K562 (cell line): ENCODE results near the gene AGO4. TPM values are rescaled to one million over a fixed set of nuclear protein-coding genes. Genes with fewer than 3 reads are reported as not detected.

Experiments
- ATF6 ChIP-seq: sonication (generic); formaldehyde crosslinking; IDR thresholded peaks from 2 replicates; pipeline ENCODE4 v1.4.0; 2020; ENCODE audit warnings: mild to moderate bottlenecking, missing genetic modification reagents
- CBX1 ChIP-seq: sonication (generic); IDR thresholded peaks from 2 replicates; pipeline ENCODE4 v1.6.1; 2016; ENCODE audit warnings: antibody characterized with exemption, low read depth, mild to moderate bottlenecking
- ESRRA ChIP-seq: fragments of 450-650 bp; IDR thresholded peaks from 2 replicates; pipeline ENCODE4 v1.6.1; 2014; ENCODE audit warnings: low read depth, mild to moderate bottlenecking, moderate library complexity, borderline replicate concordance
- FOXJ2 ChIP-seq: fragments of 200-800 bp; sonication (Bioruptor generic); IDR thresholded peaks from 2 replicates; pipeline ENCODE4 v1.6.1; 2016; ENCODE audit warnings: missing genetic modification characterization, missing compliant biosample characterization
- HEY1 ChIP-seq: fragments of 250-450 bp; sonication (Bioruptor Pico); IDR thresholded peaks from 2 replicates; pipeline ENCODE4 v1.5.0; 2020; ENCODE audit warnings: mild to moderate bottlenecking, moderate library complexity, borderline replicate concordance
- HIVEP1 ChIP-seq: fragments of 250-450 bp; sonication (Bioruptor Pico); IDR thresholded peaks from 2 replicates; pipeline ENCODE4 v1.4.0; 2020; ENCODE audit warnings: mild to moderate bottlenecking
- KHSRP ChIP-seq: fragments of 450-650 bp; IDR thresholded peaks from 2 replicates; pipeline ENCODE4 v1.6.1; 2017
- LCOR ChIP-seq: sonication (generic); formaldehyde crosslinking; IDR thresholded peaks from 2 replicates; pipeline ENCODE4 v1.8.0; 2022; ENCODE audit warnings: mild to moderate bottlenecking, missing genetic modification reagents
- NCOA1 ChIP-seq: fragments of 450-650 bp; IDR thresholded peaks from 2 replicates; pipeline ENCODE4 v1.6.1; 2016; ENCODE audit warnings: low read depth
- NELFE ChIP-seq: IDR thresholded peaks from 2 replicates; pipeline ENCODE4 v1.6.1; 2011; ENCODE audit warnings: mild to moderate bottlenecking; ENCODE audit not compliant: insufficient read depth, insufficient read length
- RNF2 ChIP-seq: sonication (generic); IDR thresholded peaks from 2 replicates; pipeline ENCODE4 v1.6.1; 2016
- TAF15 ChIP-seq: fragments of 200-400 bp; formaldehyde crosslinking; IDR thresholded peaks from 2 replicates; pipeline ENCODE4 v1.6.1; 2017; ENCODE audit warnings: mild to moderate bottlenecking, low read depth, low read length, moderate library complexity
- TRIM25 ChIP-seq: fragments of 450-650 bp; IDR thresholded peaks from 2 replicates; pipeline ENCODE4 v1.7.0; 2016; ENCODE audit warnings: borderline replicate concordance
- ZBTB17 ChIP-seq: fragments of 450-650 bp; formaldehyde crosslinking; IDR thresholded peaks from 2 replicates; pipeline ENCODE4 v1.4.0; 2020; ENCODE audit warnings: mild to moderate bottlenecking
- ZFX ChIP-seq: sonication (generic); formaldehyde crosslinking; IDR thresholded peaks from 2 replicates; pipeline ENCODE4 v1.8.0; 2022; ENCODE audit warnings: mild to moderate bottlenecking, missing genetic modification reagents, moderate library complexity
- ZNF263 ChIP-seq: sonication (generic); formaldehyde crosslinking; IDR thresholded peaks from 2 replicates; pipeline ENCODE4 v1.8.0; 2022; ENCODE audit warnings: mild to moderate bottlenecking, missing genetic modification reagents, borderline replicate concordance
- ZNF274 ChIP-seq: IDR thresholded peaks from 2 replicates; pipeline ENCODE4 v1.6.1; 2011; ENCODE audit warnings: low read depth, mild to moderate bottlenecking, low read length, moderate library complexity, borderline replicate concordance
- ZSCAN29 ChIP-seq: fragments of 450-650 bp; IDR thresholded peaks from 2 replicates; pipeline ENCODE4 v1.6.1; 2017
- polyA plus RNA-seq, 8 experiments: library from polyadenylated mRNA; depleted of rRNA in 4 of 8; stranded (reverse) in 5 of 8; unstranded in 3 of 8; fragments of >200 nt; fragmentation: Nextera tagmentation in 2 of 8; fragmentation: Illumina TruSeq in 1 of 8; extraction: Ambion mirVana in 2 of 8; extraction: Trizol in 1 of 8; gene quantifications; 2 replicates each; pipeline versions ENCODE4 v1.2.1 to v1.2.3, GENCODE V29; 2011 to 2014; ENCODE audit warnings: inconsistent platforms in 1 of 8, missing spikeins in 1 of 8
- total RNA-seq, 7 experiments: library from RNA; depleted of rRNA in 6 of 7; stranded (reverse); fragments of >200 nt in 6 of 7; fragmentation: Illumina TruSeq in 2 of 7; extraction: Trizol in 2 of 7; gene quantifications; 2 replicates each; pipeline versions ENCODE4 v1.2.1 to v1.2.3, GENCODE V29; 2011 to 2021; ENCODE audit warnings: low replicate concordance in 1 of 7
- TF ChIP-seq, protein P1 (sequence below): sonication (generic); formaldehyde crosslinking; IDR thresholded peaks from 2 replicates; pipeline ENCODE4 v1.9.0; 2022; ENCODE audit warnings: mild to moderate bottlenecking, missing genetic modification reagents
- TF ChIP-seq, protein P2 (sequence below), 2 experiments: IDR thresholded peaks; 2 replicates each; pipeline ENCODE4 v1.6.1; 2011; ENCODE audit warnings: borderline replicate concordance in 1 of 2, control low read depth in 1 of 2, low read depth in 1 of 2, low read length in 1 of 2, mild to moderate bottlenecking in 1 of 2, mixed read lengths in 1 of 2, moderate library complexity in 1 of 2; ENCODE audit not compliant: insufficient read depth in 1 of 2, insufficient read length in 1 of 2, poor library complexity in 1 of 2, severe bottlenecking in 1 of 2; ENCODE audit errors: extremely low read depth in 1 of 2
- TF ChIP-seq, protein P3 (sequence below): IDR thresholded peaks from 2 replicates; pipeline ENCODE4 v1.6.1; 2014; ENCODE audit warnings: antibody characterized with exemption
- TF ChIP-seq, protein P4 (sequence below): fragments of 200-800 bp; sonication (Bioruptor generic); IDR thresholded peaks from 2 replicates; pipeline ENCODE4 v1.6.1; 2017; ENCODE audit warnings: missing genetic modification characterization, missing compliant biosample characterization

AGO4 gene
- total and polyA plus RNA-seq, 9 of the 15 experiments (the other 6 are each of a cell fraction or from before 2014, with no cell fraction given): 1.3 to 10.5 (median 6.5) TPM

DNA sequence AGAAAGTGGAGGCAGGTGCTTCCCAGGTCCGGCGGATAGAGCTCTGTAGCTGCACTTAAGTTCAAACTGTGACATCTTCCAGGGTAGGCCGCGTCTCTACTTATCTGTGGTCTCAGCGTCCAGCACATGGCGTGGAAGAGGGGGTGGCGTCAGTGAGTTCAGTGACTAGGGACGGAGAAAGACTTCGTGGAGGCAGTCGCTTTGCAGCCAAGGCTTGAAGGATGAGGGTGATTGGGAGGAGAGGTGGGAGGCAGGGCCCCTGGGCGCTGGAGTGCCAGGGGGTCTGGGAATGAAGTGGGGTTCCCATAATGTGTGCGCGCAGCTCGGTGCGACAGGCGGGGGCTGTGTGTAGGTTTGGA is 74.7 kb downstream of the AGO4 start (continued):
- peak; percentile 59; the same call in 1 of the 2 replicates for TF ChIP-seq TRIM25
- TF ChIP-seq RNF2: no peak
- TF ChIP-seq ATF6 (CRISPR knock-in tag): no peak; the same call in 1 of the 2 replicates
- no peak for TF ChIP-seq NELFE
- TF ChIP-seq LCOR (CRISPR knock-in tag): 0 out of 2 replicates have a peak, but pooled peaks have one; percentile 6
- 0 out of 2 replicates have a peak, but pooled peaks have one; percentile 21 for TF ChIP-seq FOXJ2 (tag)
- TF ChIP-seq KHSRP: no peak
- TF ChIP-seq HEY1 (CRISPR knock-in tag): no peak
- TF ChIP-seq, protein P1, sequence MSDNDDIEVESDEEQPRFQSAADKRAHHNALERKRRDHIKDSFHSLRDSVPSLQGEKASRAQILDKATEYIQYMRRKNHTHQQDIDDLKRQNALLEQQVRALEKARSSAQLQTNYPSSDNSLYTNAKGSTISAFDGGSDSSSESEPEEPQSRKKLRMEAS (CRISPR knock-in tag): peak; percentile 77
- 0 out of 2 replicates have a peak, but pooled peaks have one; percentile 18 for TF ChIP-seq NCOA1
- TF ChIP-seq, protein P2, sequence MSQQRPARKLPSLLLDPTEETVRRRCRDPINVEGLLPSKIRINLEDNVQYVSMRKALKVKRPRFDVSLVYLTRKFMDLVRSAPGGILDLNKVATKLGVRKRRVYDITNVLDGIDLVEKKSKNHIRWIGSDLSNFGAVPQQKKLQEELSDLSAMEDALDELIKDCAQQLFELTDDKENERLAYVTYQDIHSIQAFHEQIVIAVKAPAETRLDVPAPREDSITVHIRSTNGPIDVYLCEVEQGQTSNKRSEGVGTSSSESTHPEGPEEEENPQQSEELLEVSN (IDR thresholded peaks at IDR 0.05; ENCODE audit: borderline replicate concordance in 1 of 2, extremely low read depth in 1 of 2, insufficient read depth in 1 of 2, insufficient read length in 1 of 2, low read depth in 1 of 2, low read length in 1 of 2, poor library complexity in 1 of 2, severe bottlenecking in 1 of 2): peak; percentile 26 to 60
- TF ChIP-seq ZFX (CRISPR knock-in tag): peak; percentile 40
- no peak for TF ChIP-seq ZBTB17 (CRISPR knock-in tag)
- TF ChIP-seq TAF15: no peak
- TF ChIP-seq, protein P3, sequence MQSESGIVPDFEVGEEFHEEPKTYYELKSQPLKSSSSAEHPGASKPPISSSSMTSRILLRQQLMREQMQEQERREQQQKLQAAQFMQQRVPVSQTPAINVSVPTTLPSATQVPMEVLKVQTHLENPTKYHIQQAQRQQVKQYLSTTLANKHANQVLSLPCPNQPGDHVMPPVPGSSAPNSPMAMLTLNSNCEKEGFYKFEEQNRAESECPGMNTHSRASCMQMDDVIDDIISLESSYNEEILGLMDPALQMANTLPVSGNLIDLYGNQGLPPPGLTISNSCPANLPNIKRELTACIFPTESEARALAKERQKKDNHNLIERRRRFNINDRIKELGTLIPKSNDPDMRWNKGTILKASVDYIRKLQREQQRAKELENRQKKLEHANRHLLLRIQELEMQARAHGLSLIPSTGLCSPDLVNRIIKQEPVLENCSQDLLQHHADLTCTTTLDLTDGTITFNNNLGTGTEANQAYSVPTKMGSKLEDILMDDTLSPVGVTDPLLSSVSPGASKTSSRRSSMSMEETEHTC: peak; percentile 21; the same call in 1 of the 2 replicates
- TF ChIP-seq ZSCAN29: peak; percentile 82; the same call in 1 of the 2 replicates
- TF ChIP-seq, protein P4, sequence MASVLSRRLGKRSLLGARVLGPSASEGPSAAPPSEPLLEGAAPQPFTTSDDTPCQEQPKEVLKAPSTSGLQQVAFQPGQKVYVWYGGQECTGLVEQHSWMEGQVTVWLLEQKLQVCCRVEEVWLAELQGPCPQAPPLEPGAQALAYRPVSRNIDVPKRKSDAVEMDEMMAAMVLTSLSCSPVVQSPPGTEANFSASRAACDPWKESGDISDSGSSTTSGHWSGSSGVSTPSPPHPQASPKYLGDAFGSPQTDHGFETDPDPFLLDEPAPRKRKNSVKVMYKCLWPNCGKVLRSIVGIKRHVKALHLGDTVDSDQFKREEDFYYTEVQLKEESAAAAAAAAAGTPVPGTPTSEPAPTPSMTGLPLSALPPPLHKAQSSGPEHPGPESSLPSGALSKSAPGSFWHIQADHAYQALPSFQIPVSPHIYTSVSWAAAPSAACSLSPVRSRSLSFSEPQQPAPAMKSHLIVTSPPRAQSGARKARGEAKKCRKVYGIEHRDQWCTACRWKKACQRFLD (CRISPR knock-in tag): no peak
- TF ChIP-seq ZNF274: no peak
- no peak for TF ChIP-seq ESRRA
- TF ChIP-seq ZNF263 (CRISPR knock-in tag): no peak
- no peak for TF ChIP-seq CBX1
- no peak for TF ChIP-seq HIVEP1
